Daoy (cell line): ENCODE measurements around the gene RACGAP1. TPM values are rescaled to one million over a fixed set of nuclear protein-coding genes. Genes with fewer than 3 reads are reported as not detected.

Source experiments
- DNase-seq: peaks from one replicate; pipeline ENCODE4 v3.0.0-alpha.2; 2015; ENCODE audit warnings: low read depth
- total RNA-seq: library from RNA; depleted of rRNA; stranded (reverse); fragments of >200 nt; shearing (Covaris generic); gene quantifications from 2 replicates; pipeline ENCODE4 v1.2.3, GENCODE V29; 2014

RACGAP1 gene
- total RNA-seq, 1 experiment from 2014 or later = 223 TPM

DNA sequence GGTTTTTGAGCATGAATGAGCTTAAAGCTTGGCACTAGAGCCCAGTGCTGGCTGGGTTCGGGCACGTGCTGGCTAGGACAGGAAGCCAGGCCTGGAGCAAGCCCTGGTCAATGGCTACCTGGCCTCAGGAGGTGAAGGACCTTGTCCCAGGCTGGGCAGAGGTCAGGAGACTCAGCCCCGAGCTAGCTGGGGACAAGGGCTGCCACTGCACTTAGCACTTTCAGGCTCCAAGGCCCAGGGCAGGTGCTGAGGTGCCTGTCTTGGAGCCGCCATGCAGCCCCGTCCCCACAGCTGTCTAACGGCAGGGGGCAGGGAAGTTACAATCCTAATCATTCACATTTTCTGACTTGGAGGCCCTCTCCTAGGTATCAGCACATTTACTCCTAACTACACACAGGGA lies 56.8 kb downstream of the RACGAP1 start:
- no peak for DNase-seq

GRCh38 chr12:49967777-49968250 lies 57.5 kb downstream of the RACGAP1 start:
- DNase-seq = no peak

GRCh38 chr12:49967042-49967776 lies 58.1 kb downstream of the RACGAP1 start:
- DNase-seq = peak; percentile 90

DNA sequence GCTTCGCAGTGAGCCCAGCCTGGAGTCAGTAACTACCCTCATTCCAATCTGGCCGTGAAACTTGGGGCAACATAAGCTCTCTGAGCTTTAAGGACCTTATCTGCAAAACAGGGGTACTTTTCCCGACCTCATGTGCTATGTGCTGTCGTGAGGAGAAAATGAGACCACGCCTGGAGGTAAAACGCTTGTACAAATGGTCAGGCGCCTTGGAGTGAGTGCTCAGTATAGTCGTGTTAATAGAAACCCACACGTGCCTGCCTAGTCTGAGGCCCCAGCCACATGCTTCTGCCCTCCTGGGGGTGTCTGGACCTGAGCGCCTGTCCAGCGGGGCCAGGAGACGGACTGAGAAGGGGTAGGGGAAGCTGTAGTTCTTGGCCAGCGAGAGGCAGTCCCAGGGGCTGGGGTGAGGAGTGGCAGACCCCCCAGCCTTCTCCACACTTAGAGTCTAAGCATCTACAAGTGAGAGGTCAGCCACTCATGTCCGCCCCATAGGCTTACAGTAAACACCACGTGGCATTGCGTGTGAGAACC lies 58.7 kb downstream of the RACGAP1 start:
- no peak for DNase-seq

- no peak for DNase-seq
Observed at GRCh38 chr12:49965836-49966235, 59.5 kb downstream of the RACGAP1 start.

DNA sequence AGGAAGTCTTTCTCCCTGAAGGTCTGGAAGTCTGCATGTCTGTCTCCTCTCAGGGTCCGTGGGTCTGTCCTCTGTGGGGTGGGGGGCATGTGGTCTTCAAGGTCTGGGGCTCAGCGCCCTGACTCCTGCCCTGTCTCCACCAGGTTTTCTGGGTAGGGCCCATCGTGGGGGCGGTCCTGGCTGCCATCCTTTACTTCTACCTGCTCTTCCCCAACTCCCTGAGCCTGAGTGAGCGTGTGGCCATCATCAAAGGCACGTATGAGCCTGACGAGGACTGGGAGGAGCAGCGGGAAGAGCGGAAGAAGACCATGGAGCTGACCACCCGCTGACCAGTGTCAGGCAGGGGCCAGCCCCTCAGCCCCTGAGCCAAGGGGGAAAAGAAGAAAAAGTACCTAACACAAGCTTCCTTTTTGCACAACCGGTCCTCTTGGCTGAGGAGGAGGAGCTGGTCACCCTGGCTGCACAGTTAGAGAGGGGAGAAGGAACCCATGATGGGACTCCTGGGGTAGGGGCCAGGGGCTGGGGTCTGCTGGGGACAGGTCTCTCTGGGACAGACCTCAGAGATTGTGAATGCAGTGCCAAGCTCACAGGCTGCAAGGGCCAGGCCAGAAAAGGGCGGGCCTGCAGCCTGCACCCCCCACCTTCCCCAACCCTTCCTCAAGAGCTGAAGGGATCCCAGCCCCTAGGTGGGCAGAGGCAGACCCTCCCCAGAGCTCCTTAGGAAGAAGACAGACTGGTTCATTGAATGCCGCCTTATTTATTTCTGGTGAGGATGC lies 60.3 kb downstream of the RACGAP1 start:
- no peak for DNase-seq

DNA sequence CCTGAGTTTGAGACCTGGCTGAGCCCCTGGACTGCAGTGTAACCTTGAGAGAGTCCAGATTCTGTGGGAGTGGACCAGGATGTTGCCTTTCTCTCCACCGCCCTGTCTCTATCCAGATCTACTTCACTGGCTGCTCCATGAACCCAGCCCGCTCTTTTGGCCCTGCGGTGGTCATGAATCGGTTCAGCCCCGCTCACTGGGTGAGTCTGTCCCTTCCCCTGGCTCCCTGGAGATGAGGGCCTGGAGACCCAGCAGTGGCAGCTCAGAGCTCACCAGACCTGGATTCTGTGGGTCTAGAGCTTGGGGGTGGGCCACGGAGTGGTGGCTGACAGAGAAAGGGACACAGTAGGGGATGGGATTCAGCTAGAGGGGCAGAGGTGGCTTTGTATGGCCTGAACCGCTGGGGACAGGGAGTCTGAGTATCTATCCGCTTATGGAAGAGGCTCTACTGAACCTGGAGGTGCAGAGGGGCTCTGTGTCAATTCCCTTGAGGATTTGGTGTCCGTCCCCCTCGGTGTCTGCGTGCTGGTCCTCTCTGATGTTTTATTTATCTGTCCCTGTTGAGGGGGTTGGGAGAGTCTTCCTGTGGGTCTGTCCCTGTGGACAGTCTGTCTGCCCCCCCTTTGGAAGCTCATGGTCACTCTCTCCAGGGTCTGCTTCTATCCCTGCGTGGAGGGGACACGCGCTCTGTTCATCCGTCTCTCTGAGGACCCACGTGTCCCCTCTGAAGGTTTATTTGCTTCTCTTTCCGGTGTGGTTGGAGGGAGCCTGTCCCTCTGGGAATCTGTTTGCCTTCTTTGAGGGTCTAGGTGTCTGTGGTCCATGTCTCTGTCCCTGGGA lies 61.1 kb downstream of the RACGAP1 start:
- DNase-seq = no peak

DNA sequence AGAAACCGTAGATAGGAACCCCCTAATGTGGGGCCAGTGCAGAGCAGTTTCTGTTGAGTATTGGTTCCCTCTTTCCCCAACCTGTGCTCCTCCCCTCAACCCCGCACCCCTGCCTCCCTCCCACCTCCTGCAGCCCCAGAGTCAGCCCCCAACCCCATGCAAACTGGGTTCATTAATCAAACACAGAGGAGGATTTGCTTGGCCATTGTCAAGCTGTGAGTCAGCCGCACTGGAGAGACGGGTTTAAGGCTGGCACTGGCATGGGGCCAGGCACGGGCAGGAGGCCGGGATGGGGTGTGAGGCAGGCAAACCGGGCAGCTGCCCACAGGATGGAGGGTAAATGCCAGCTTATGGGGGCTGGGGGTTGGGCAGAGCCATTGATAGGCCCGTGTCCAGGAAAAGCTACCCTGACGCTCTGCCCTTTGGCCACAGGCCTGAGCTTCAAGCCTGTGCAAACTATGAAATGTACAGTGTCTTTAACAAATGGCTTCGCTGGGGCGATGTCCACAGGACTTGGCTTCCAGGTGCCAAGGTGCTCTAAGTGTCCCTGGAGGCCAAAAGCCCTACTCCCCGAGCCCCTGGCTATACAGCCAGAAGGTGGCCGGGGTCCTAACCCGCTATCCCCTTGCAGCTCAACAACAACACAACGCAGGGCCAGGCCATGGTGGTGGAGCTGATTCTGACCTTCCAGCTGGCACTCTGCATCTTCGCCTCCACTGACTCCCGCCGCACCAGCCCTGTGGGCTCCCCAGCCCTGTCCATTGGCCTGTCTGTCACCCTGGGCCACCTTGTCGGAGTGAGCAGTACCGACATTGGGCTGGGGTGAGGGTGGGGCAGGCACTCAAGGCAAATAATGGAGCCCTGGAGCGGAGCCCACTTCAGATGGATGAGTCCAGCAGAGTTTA lies 62.2 kb downstream of the RACGAP1 start:
- DNase-seq = peak; percentile 80

DNA sequence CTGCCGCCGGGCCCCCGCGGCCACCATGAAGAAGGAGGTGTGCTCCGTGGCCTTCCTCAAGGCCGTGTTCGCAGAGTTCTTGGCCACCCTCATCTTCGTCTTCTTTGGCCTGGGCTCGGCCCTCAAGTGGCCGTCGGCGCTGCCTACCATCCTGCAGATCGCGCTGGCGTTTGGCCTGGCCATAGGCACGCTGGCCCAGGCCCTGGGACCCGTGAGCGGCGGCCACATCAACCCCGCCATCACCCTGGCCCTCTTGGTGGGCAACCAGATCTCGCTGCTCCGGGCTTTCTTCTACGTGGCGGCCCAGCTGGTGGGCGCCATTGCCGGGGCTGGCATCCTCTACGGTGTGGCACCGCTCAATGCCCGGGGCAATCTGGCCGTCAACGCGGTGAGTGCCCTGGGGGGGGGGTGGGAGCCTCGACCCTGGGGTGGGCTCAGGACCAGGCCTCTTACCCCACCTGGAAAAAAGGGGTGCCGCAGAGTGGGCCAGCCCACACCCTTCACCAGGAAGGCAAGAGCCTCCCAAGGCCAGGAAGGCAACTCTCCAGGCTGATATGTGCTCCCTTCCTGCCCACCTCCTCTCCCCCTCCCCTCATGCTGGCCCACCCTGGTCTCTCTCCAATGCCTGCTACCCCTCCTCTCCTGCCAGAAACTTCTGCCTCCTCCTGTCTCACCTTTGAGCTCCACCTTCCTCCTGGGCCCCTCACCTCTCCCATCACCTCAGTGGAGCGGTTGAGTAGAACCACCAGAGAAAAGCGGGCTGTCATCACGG lies 63.1 kb downstream of the RACGAP1 start:
- DNase-seq = no peak

DNA sequence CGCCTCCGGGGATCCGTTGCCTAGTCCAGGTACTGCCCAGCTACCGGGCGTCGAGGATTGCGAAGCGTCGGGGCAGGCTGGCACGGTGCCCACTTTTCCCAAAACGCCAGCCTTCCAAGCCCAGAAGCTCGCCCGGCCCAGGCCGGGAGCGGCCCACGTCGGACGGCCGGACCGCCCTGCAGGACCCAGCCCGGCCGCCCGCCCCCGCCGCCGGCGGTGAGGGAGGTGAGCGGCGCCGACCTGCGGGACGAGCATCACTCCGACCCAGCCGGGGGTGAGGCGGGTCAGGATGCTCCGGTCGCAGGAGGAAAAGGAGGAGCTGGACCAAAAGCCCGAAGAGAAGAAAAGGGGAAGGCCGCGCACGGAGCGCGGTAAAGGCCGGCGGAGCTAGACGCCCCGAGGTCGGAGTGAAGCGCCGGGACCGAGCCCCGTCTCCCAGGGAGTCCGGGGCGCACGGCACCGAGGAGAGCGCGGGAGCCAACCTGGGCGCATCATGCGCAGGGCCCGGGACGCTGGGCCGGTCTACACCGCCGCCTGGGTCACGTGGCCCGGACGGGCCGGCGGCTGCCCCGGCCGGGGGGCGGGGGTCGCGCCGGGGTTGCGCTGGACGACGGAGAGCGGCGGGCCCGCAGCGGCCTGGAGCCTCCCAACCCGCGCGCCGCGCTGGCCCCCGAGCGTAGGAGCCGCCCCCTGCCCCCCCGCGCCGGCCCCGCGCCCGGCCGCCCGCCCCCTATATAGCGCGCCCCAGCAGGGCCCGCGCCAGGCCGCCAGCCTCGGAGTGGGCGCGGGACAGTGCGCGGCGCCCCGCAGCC lies 64.0 kb downstream of the RACGAP1 start, which contains the start of gene AQP5:
Gene AQP5 (plus strand): TSS at position 762 of the 812 bp plus-strand sequence. CDS start 146 bp downstream, outside the sequence.
- no peak for DNase-seq

DNA sequence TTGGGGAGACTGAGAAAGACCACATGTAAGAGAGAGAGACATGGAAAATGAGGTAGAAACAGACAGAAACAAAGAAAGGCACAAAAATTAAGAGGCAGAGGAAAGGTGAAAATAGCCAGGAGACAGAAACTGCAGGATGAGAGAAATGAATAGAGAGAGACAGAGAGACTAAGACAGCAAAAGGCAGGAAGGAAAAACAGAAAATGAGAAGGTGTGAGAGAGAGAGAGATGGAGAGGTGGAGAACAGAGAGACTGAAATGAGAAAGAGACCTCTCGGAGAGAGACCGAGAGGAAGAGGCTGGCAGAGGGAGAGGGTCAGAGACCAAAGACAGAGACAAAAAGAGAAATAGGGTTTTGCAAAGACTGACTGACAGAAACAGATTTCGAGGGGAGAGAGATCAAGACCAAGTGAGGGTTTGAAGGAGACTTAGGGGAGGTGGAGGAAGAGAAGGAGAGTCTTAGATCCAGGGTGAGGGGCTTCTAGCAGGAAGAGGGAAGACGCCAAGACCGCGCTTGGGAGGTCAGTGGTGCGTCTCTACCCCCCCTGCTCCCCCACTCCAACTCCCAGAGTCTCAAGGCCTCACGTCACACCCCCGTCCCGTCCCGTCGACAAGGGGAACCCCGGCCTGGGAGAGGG lies 64.7 kb downstream of the RACGAP1 start:
- DNase-seq = no peak

DNA sequence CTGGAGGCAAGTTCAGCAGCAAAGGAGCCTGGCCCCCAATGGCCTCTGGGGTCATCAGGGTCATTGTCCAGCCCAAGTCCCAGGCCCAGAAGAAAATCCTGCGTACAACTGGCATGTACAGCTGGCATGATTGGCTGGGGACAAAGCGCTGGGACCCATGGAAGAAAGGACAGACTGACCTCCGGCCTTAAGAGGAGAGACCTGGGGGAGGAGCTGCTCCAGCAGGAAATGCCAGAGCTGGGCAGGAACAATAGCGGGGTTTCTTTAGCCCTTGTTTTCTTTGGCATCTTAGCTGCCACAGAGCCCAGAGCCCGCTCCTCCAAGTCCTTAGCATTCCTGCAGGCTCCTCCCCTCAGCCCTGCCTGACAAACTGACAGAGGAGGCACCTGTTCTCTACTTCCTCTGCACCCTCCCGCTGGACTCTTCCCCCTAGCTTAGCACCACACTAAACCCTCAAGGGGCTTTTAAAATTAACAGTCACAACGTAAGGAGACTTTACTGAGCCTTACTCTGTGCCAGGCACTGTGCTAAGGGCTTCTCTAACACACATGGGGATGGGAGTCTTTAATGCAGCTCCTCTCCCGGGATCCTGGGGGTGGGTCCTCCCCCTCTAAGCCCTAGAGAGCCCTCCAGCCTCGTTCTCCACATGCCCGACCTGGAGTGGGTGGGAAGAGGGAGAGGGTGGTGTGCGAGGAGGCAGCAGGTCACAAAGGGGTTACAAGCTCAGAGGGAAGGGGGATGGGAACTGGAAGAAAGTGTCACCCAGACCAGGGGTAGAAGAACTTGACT lies 65.4 kb downstream of the RACGAP1 start:
- peak; percentile 74 for DNase-seq

DNA sequence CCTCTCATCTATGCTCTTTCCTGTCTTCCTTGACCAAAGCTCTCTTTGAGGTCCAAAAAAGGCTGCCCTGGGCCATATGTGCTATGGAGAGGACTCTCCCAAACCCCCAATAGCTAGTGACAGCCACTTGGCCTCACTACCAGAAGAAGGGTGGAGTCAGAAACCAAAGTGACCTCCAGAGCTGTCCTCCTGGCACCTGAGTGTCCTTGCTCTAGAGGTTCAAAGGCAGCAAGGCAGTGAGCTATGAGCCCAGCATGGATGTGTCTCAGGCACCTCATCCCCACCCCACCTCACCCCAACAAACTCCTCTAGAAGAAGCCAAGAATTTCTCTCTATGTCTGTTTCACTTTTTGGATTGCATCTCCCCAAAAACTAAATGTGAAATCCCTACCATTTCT lies 67.7 kb downstream of the RACGAP1 start:
- DNase-seq = no peak

- no peak for DNase-seq
Observed at GRCh38 chr12:49956663-49957569, 68.4 kb downstream of the RACGAP1 start.

DNA sequence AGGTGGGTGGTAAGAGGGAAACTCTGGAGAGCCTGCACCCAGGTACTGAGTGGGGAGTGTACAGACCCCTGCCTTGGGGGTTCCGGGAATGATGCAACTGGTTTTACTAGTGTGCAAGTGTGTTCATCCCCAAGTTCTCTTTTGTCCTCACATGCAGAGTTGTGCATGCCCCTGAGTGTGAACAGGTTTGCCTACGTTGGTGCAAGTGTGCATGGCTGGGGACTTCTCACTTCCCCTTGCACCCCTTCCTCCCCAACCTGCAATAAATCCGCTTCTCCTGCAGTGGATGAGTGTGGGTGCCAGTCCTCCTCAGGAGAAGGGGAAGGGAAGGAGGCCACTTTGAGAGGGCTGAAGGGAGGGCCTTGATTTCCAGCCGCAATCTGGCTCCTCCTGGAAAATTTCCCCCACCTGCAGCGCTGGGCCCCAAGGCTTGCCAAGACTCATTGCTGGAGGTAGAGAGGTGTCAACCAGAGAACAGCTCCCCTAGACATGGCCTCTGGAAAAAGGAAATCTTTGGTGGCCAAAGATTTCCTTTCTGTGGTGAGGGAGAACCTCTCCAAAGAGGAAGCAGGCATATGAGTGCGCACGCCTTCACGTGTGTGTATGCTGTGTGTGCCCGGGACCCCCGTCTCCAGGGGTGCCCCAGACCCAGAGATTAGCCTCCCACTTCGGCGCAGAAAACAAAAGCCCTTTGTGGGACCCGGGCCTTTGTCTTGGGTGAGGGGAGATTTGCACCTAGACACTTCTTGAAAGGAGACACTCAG lies 69.2 kb downstream of the RACGAP1 start:
- no peak for DNase-seq
